ENCODE measurements around the gene NBL1.

The NBL1 gene

GRCh38 chr1:19675797-19676196, 31.7 kb downstream of the NBL1 start:
- H3K9me3 ChIP-seq (ENCODE audit: control insufficient read depth, low read length), result no peaks in the 10 kb centered on the region
- no peaks in the 10 kb centered on the region for H3K36me3 ChIP-seq (ENCODE audit: control insufficient read depth, insufficient read depth, low read length)
- H3K27me3 ChIP-seq (ENCODE audit: control insufficient read depth, insufficient read depth, low read length), result no peaks in the 10 kb centered on the region
- H3K4me1 ChIP-seq, result no peaks in the 10 kb centered on the region
- no peak overlapping the region for H2AFZ ChIP-seq
- H3K4me3 ChIP-seq (ENCODE audit: low read depth, low read length), result no peak overlapping the region
- H3K9ac ChIP-seq, result no peak overlapping the region
- TF ChIP-seq, protein P1, sequence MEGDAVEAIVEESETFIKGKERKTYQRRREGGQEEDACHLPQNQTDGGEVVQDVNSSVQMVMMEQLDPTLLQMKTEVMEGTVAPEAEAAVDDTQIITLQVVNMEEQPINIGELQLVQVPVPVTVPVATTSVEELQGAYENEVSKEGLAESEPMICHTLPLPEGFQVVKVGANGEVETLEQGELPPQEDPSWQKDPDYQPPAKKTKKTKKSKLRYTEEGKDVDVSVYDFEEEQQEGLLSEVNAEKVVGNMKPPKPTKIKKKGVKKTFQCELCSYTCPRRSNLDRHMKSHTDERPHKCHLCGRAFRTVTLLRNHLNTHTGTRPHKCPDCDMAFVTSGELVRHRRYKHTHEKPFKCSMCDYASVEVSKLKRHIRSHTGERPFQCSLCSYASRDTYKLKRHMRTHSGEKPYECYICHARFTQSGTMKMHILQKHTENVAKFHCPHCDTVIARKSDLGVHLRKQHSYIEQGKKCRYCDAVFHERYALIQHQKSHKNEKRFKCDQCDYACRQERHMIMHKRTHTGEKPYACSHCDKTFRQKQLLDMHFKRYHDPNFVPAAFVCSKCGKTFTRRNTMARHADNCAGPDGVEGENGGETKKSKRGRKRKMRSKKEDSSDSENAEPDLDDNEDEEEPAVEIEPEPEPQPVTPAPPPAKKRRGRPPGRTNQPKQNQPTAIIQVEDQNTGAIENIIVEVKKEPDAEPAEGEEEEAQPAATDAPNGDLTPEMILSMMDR (IDR thresholded peaks at IDR 0.05), result no peak
- no peak overlapping the region for H3K27ac ChIP-seq
- H3K4me2 ChIP-seq (ENCODE audit: low read length), result no peak overlapping the region
- no peaks in the 10 kb centered on the region for H3K79me2 ChIP-seq

GRCh38 chr1:19676438-19676922, 32.4 kb downstream of the NBL1 start:
- Histone ChIP-seq H3K9me3 (ENCODE audit: control insufficient read depth, low read length) (no peaks in the 10 kb centered on the region), H3K36me3 (ENCODE audit: control insufficient read depth, insufficient read depth, low read length) (no peaks in the 10 kb centered on the region), H3K4me3 (ENCODE audit: low read depth, low read length) (no peak overlapping the region), H3K4me1 (no peaks in the 10 kb centered on the region), H2AFZ (no peak overlapping the region), H3K79me2 (no peaks in the 10 kb centered on the region), H3K27me3 (ENCODE audit: control insufficient read depth, insufficient read depth, low read length) (no peaks in the 10 kb centered on the region), H3K27ac (no peak overlapping the region), H3K4me2 (ENCODE audit: low read length) (no peak overlapping the region), H3K9ac (no peak overlapping the region)
- TF ChIP-seq, protein P1 (IDR thresholded peaks at IDR 0.05), result no peak

DNA sequence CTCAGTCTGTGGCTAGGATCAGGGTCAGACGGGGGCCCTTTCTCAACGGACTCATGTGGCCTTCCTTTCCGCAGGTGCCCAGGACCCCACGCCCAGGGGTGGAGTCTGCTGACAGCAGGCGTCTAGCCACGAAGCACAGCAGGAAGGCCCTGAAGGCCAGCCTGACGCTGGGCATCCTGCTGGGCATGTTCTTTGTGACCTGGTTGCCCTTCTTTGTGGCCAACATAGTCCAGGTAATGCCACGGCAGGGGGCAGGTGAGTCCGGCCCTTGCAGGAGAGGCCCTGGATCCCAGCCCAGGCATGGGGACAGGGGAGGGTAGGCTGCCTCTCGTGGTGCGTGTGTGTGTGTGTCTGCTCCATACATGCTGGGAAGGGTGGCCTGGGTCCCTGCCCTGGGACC, 34.4 kb downstream of the NBL1 start:
- no peaks in the 10 kb centered on the region for H3K36me3 ChIP-seq (ENCODE audit: control insufficient read depth, insufficient read depth, low read length)
- H3K4me2 ChIP-seq (ENCODE audit: low read length), result no peak overlapping the region
- no peaks in the 10 kb centered on the region for H3K79me2 ChIP-seq
- H3K4me3 ChIP-seq (ENCODE audit: low read depth, low read length), result no peak overlapping the region
- TF ChIP-seq, protein P1 (IDR thresholded peaks at IDR 0.05), result no peak
- H3K4me1 ChIP-seq, result no peaks in the 10 kb centered on the region
- H3K27me3 ChIP-seq (ENCODE audit: control insufficient read depth, insufficient read depth, low read length), result no peaks in the 10 kb centered on the region
- H3K9me3 ChIP-seq (ENCODE audit: control insufficient read depth, low read length), result no peaks in the 10 kb centered on the region
- H3K9ac ChIP-seq, result no peak overlapping the region
- no peak overlapping the region for H3K27ac ChIP-seq
- no peak overlapping the region for H2AFZ ChIP-seq

DNA sequence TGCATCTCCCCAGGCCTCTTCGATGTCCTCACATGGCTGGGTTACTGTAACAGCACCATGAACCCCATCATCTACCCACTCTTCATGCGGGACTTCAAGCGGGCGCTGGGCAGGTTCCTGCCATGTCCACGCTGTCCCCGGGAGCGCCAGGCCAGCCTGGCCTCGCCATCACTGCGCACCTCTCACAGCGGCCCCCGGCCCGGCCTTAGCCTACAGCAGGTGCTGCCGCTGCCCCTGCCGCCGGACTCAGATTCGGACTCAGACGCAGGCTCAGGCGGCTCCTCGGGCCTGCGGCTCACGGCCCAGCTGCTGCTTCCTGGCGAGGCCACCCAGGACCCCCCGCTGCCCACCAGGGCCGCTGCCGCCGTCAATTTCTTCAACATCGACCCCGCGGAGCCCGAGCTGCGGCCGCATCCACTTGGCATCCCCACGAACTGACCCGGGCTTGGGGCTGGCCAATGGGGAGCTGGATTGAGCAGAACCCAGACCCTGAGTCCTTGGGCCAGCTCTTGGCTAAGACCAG, 34.9 kb downstream of the NBL1 start:
- Histone ChIP-seq H3K4me3 (ENCODE audit: low read depth, low read length) (no peak overlapping the region), H3K4me1 (no peaks in the 10 kb centered on the region), H3K9ac (no peak overlapping the region), H3K79me2 (no peaks in the 10 kb centered on the region), H3K4me2 (ENCODE audit: low read length) (no peak overlapping the region), H2AFZ (no peak overlapping the region), H3K27ac (no peak overlapping the region), H3K36me3 (ENCODE audit: control insufficient read depth, insufficient read depth, low read length) (no peaks in the 10 kb centered on the region), H3K27me3 (ENCODE audit: control insufficient read depth, insufficient read depth, low read length) (no peaks in the 10 kb centered on the region), H3K9me3 (ENCODE audit: control insufficient read depth, low read length) (no peaks in the 10 kb centered on the region)
- TF ChIP-seq, protein P1 (IDR thresholded peaks at IDR 0.05), result no peak

DNA sequence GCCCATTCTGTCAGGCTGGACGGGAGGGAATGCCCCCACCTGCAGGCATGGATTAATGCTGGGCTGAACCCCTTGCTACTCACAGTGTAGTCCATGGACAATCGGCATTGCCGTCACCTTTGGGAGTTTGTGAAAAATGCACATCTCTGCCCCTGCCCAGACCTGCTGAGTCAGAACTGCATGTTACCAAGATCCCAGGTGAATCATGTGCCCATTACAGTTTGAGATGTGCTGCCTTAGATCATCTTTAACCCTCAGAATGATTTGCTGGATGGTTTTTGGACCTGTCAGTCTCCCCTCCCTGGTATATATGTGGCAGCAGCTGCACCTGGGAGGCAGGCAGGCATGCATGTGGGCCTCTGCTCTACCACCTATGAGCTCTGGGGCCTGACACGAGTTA, 35.6 kb downstream of the NBL1 start:
- no peaks in the 10 kb centered on the region for H3K79me2 ChIP-seq
- H3K36me3 ChIP-seq (ENCODE audit: control insufficient read depth, insufficient read depth, low read length), result no peaks in the 10 kb centered on the region
- H3K4me3 ChIP-seq (ENCODE audit: low read depth, low read length), result no peak overlapping the region
- no peaks in the 10 kb centered on the region for H3K4me1 ChIP-seq
- H3K4me2 ChIP-seq (ENCODE audit: low read length), result no peak overlapping the region
- TF ChIP-seq, protein P1 (IDR thresholded peaks at IDR 0.05), result no peak
- H3K27me3 ChIP-seq (ENCODE audit: control insufficient read depth, insufficient read depth, low read length), result no peaks in the 10 kb centered on the region
- H3K9me3 ChIP-seq (ENCODE audit: control insufficient read depth, low read length), result no peaks in the 10 kb centered on the region
- H3K9ac ChIP-seq, result no peak overlapping the region
- H3K27ac ChIP-seq, result no peak overlapping the region
- H2AFZ ChIP-seq, result no peak overlapping the region

Measured in parathyroid adenoma (tissue), 2 donors.